GM19238 (cell line): ENCODE results near the gene CDC42EP4.
A peak's percentile ranks its signal among the peaks of the same experiment; 100 is the strongest.
"Not testable (repeated sequence)": the region's sequence is repeated elsewhere in the genome, so short reads cannot be mapped to it uniquely, and the experiment has no call there.

Source experiments
- DNase-seq: peaks from one replicate; pipeline ENCODE4 v3.0.0; 2011; ENCODE audit warnings: low spot score; ENCODE audit not compliant: insufficient read length

The CDC42EP4 gene

GRCh38 chr17:73281928-73282327 is 29.9 kb downstream of the CDC42EP4 start:
- peak; percentile 71 for DNase-seq

DNA sequence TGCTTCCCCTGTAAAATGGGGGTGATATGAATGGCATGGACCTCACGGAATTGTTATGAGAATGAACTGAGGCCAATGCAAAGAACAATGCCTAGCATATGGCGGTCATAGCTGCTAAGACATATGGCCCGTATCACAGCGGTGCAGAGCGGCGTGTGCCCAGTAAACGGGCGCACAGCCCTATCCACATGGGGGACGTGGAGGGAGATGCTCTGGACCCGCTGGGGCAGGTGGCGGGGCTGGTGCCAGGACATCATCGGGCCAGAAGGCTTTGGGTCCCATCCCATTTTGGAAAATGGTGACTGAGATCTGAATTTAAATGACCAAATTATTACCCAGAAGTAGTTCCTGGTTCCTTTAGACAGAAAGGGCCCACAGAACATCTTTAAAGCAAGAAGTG is 31.6 kb downstream of the CDC42EP4 start:
- no peak for DNase-seq

GRCh38 chr17:73279704-73280103 is 32.1 kb downstream of the CDC42EP4 start:
- no peak for DNase-seq

- DNase-seq = no peak
These were observed 33.0 kb downstream of the CDC42EP4 start for GRCh38 chr17:73278465-73279453.

GRCh38 chr17:73278049-73278464 is 33.7 kb downstream of the CDC42EP4 start:
- DNase-seq = no peak

GRCh38 chr17:73274490-73274889 is 37.3 kb downstream of the CDC42EP4 start:
- DNase-seq = no peak

- DNase-seq = no peak
These were observed 38.9 kb downstream of the CDC42EP4 start for GRCh38 chr17:73272906-73273218.

DNA sequence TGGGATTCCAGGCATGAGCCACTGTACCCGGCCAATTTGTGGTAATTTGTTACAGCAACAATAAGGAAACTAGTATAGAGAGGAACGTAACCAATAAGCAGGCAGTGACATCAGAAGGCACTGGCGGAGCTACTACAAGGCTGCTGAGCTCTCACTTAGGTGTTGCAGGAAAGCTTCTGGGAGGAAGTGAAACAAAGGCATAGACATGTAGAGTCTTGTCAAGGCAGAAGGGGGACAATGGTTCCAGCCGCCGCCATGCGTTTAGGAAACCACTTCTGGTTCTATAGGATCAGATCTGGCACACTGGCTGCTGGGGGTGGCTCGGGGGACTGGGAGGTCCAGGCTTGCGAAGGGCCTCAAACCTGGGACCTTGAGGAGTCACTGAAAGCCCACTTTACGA is 40.7 kb downstream of the CDC42EP4 start:
- DNase-seq = no peak

- DNase-seq = no peak
These were observed 42.0 kb downstream of the CDC42EP4 start for GRCh38 chr17:73269791-73270190.

DNA sequence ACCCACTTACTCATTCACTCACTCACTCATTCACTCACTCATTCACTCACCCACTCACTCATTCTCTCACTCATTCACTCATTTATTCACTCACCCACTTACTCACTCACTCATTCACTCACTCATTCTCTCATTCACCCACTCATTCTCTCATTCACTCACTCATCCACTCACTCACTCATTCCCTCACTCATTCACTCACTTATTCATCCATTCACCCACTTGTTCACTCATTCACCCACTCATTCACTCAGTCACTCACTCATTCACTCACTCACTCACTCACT is 42.5 kb downstream of the CDC42EP4 start:
- no peak for DNase-seq

DNA sequence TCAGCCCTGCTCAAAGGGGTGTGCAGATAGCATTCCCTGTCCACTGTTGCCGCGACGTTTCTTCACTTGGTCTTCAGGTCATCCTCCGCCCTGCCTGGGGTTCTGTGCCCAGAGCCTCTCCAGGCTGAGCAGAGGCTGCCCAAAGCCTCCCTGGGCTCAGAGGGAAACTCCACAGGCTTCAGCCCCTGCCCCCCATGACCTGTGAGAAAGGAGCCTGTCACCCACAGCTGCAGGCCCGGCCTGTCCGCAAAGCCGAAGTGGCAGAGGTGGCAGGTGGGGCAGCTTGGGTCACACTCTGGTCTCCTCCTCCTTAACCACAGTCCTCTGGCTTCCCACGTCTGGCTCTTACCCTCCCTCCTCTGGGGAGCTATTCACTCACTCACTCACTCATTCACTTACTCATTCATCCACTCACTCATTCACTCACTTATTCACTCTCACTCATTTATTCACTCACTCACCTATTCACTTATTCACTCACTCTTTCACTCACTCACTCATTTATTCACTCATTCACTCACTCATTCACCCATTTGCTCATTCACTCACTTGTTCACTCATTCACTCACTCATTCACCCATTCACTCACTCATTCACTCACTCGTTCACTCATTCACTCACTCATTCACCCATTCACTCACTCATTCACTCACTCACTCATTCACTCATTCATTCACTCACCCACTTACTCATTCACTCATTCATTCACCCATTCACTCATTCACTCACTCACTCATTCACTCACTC is 43.0 kb downstream of the CDC42EP4 start:
- DNase-seq = no peak

DNA sequence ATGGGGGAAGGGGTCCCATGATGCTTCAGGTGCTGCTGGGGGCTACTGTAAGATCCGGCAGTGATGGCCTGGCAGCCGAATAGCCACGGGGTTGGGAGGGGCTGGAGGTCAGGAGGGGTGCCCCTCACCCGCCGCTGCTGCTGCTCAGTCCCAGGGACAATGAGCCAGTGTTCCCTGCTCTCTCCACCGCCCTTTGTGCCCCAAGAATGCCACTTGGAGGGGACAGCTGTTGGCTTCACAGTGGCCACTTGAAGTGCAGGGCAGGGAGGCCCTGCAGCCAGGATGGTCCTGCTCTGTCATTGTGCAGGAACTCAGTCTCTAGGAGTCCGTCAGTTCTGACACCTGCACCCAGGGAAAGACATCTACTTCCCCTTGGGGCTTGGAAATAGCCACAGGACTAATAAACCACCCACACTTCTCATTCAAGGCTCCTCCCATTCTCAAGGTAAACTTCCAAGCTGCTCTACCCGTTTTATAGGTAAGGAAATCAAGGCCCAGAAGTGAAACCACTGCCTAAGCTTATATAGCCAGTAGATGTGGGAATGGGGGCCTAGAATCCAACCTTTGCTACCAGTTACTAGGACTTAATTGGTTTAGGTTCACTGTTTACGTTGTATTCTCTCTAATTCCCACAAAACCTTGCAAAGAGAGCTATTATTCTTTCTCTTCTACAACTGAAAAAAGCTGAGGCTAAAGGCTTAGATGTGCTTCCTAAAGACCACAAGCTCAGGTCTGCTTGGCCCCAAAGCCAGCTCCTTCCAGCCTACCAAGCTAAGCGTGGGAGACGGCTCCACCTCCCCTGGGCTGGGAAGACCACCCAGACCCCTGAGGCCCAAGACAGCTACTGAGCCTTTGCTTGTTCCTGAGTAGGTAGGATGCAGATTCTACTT is 43.9 kb downstream of the CDC42EP4 start:
- no peak for DNase-seq

DNA sequence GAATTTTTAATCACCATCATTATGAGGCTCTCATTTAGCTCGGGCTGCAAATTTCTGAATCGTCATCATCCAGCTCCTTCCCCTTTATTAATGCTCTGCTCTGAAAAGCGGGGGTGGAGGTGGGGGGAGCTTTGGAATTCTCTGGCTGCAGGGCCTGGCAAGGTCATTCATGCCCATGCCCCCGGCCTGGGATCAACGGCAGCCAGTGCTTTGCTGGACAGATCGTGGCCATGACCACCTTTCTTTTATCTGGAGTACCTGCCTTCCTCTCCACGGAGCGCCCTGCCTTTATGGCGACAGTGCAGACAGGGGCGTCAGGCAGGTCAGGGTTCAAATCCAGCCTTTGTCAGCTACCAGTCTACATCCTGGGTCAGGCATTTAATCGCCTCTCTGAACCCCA is 45.0 kb downstream of the CDC42EP4 start:
- no peak for DNase-seq

DNA sequence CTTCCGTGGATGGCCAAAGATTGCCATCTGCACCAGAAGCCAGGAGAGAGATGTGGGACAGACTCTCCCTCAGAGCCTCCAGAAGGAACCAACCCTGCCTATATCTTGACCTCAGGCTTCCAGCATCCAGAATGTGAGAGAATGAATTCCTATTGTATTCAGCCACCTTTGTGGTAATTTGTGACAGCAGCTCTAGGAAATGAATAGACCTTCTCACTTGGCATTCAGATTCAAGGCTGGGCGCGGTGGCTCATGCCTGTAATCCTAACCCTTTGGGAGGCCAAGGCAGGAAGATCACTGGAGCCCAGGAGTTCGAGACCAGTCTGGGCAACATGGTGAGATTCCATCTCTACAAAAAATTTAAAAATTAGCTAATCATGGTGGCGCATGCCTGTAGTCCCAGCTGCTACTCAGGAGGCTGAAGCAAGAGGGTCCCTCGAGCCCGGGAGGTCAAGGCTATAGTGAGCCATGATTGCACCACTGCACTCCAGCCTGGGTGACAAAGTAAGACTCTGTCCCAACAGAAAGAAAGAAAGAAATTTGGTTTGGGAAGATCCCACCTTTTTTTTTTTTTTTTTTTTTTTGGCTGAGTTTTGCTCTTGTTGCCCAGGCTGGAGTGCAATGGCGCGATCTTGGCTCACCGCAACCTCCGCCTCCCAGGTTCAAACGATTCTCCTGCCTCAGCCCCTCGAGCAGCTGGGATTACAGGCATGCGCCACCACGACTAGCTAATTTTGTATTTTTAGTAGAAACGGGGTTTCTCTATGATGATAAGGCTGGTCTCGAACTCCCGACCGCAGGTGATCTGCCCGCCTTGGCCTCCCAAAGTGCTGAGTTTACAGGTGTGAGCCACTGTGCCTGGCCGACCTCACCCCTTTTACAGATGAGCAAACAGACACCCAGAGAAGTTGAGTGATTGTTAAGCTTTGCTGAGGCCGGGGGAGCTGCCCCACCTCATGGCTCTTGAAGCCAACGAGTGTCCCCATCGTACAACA is 45.9 kb downstream of the CDC42EP4 start:
- DNase-seq = no peak

GRCh38 chr17:73264448-73264847 is 47.4 kb downstream of the CDC42EP4 start:
- not testable (repeated sequence) for DNase-seq

DNA sequence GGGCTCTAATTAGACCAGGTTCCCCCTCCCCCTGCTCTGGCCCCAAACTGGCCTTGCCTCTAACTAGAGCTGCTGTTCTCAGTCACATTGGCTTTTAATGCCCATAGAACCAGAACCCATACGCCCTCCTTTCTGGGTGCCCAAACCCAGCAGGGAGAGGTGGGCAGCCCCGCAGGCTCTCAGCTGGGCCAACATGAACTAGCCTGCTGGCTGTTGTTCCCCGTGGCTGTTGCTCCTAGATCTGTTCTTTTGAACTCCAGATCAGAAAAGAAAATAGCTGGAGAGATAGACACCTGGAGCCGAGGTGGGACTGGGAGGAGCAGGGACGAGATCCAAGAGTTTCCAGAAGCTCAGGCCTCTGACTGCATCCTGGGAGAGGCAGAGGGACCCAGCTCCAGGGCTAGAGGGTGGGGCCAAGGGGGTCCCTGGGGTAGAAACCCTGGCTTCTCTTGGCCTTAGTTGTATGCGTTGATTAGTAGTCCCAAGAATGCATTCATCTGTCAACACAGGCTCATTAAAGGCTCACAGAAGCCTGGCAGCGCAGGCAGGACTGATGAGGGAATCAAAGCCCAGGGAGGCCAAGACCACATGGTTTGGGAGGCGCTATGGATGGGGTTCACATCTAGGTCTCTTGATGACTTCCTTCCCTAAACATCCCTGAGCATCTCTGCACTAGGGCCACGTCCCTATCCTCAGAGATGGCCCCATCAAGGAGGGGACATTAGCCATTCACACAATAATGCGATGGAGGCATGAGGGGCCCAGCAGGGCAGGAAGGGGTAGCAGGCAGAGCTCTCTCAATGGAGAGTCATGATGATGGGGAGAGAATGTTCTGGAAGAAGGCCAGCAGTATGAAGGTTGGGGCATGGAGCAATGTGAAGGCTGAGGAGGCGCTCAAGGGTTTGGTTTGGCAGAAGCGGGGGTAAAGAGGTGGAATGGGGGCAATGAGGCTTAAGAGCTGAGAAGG is 48.8 kb downstream of the CDC42EP4 start:
- no peak for DNase-seq

DNA sequence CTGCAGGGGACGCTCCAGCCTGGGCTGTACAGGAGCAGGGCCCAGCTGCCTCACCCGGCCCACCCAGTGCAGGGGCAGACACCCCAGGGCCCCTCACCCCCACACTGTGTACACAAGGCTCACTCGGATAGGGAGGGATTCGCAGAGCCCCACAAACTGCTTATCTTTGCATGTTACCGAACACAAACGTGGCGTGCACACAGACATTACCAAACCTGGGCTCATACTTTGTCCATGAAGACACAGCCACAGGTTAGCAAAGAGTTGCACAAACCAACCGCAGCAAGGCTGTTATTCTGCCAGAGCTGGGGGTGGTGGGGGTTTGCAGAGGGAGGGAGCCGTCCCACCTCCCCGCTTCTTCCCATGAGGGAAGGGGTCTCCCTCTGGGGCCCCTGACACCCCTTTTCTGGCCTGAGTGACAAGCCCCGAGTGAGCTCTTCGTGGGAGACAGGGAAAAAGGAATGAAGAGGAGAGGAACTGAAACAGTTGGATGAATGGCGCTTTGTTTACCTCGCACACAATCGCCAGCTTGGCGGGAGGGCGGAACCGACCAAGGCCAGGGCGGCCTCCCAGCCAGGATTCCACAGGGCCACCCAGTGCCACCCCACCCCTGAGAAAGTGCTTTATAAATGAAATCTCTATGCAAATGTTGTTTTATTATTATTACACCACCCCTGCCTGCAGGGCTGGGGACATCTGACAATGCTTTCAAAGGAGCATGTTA is 49.7 kb downstream of the CDC42EP4 start:
- DNase-seq = no peak

DNA sequence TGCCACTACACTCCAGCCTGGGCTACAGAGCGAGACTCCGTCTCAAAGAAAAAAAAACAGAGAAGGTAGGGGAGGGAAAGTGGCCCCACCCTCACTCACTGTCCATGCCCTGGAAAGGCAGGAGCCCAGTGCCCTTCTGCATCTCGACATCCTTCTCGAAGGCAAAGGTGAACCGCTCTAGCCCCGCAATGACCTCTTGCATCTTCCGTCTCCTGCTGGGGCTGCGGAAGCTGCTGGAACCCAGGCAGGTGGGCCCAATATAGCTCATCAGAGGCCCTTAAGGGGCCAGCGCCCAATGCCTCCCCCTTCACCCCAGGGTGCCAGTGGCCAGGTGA is 50.2 kb downstream of the CDC42EP4 start, which contains the start of gene CPSF4L:
CPSF4L (minus strand) TSS at position 264 of the 335 bp plus-strand sequence; CDS start at position 202, 62 bp downstream.
- no peak for DNase-seq

- no peak for DNase-seq
These were observed 54.3 kb downstream of the CDC42EP4 start for GRCh38 chr17:73257516-73257915.
